Measurements from ENCODE around the gene ZNF831.

The ZNF831 gene

DNA sequence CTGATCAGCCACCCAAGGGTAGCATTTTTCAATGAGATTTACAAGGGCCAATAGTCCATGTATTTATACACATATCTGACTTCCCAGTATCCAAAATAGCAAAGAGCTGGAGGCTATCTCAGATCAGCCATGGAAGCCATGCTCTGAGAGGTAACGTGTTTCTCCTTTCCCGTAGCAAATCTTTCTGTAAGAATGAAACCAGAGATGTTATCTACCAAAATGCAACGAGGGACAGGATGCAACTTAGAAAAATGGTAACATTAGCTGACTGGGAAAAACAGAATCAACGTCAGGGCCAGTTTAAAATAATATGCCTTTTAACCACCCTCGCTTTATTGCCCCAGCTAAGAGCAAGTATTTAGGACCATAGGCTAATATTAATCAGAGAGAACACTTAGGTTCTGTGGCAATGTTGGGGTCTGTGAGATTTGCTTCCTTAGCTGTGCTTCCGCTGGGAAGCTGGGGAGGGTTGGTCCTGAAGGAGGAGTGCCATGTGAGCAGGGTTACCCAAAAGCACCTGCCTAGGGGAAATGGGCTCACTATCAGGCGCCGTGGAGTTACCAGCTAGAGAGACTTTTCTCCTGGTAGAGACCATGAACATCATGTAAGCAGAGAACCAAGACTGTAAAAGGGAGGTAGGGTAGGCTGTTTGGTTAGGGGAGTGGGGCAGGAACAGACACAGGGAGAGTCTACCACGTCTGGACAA is 1.2 kb downstream of the ZNF831 start:
- no peak for DNase-seq (ENCODE audit: low read depth)
- TF ChIP-seq, protein P1, sequence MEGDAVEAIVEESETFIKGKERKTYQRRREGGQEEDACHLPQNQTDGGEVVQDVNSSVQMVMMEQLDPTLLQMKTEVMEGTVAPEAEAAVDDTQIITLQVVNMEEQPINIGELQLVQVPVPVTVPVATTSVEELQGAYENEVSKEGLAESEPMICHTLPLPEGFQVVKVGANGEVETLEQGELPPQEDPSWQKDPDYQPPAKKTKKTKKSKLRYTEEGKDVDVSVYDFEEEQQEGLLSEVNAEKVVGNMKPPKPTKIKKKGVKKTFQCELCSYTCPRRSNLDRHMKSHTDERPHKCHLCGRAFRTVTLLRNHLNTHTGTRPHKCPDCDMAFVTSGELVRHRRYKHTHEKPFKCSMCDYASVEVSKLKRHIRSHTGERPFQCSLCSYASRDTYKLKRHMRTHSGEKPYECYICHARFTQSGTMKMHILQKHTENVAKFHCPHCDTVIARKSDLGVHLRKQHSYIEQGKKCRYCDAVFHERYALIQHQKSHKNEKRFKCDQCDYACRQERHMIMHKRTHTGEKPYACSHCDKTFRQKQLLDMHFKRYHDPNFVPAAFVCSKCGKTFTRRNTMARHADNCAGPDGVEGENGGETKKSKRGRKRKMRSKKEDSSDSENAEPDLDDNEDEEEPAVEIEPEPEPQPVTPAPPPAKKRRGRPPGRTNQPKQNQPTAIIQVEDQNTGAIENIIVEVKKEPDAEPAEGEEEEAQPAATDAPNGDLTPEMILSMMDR (conservative IDR thresholded peaks at IDR 0.05; ENCODE audit: low read length) = no peak
- no peak overlapping the region for H3K4me3 ChIP-seq (ENCODE audit: low read length)

DNA sequence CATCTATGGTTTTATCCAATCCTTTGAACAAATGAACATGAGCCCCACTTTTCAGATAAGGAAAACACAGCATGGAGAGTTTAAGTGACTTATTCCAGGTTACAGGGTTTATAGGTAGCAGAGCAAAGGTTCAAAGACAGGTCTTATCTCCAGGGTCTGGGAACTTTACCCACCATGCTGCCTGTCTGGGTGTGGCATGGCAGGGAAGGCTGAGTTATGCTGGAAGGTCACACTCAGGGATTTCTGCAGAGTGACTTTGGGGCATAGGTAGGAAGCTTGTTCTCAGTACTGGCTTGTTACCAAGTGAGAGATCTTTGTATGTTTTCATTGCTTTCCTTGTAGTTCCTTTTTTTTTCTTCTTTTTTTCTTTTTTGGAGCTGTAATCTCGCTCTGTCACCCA is 1.8 kb downstream of the ZNF831 start:
- TF ChIP-seq, protein P1 (conservative IDR thresholded peaks at IDR 0.05; ENCODE audit: low read length) = no peak
- H3K4me3 ChIP-seq (ENCODE audit: low read length) = no peak overlapping the region
- DNase-seq (ENCODE audit: low read depth) = no peak

DNA sequence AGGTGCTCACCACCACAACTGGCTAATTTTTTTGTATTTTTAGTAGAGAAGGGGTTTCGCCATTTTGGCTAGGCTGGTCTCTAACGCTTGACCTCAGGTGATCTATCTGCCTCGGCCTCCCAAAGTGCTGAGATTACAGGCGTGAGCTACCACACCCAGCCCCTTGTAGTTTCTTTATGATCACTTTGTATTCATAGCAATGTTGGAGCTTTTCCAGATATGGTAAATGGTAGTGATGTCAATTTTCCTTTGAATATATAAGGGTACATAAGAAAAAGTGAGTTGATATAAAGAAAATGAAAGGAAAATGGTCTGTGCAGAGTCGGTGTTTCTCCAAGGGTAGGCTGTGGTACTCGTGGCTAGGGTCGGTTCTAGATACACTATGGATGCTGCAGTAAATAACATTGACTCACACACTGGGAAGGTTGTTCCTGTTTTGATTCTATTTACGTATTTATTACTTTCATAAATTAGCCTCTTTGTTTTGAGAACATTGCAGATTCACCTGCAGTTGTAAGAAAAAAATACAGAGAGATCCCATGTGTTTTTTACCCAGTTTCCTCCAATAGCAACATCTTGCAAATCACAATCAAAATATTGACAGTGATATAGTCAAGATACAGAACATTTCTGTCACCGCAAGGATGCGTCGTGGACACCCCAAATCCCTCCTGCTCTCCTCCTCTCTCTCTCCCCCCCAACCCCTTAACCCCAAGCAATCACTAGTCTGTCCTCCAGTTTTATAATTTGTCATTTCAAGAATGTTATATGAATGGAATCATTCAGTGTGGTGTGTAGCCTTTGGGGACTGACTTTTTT is 2.5 kb downstream of the ZNF831 start:
- H3K4me3 ChIP-seq (ENCODE audit: low read length) = no peak overlapping the region
- DNase-seq (ENCODE audit: low read depth) = no peak
- TF ChIP-seq, protein P1 (conservative IDR thresholded peaks at IDR 0.05; ENCODE audit: low read length) = no peak

DNA sequence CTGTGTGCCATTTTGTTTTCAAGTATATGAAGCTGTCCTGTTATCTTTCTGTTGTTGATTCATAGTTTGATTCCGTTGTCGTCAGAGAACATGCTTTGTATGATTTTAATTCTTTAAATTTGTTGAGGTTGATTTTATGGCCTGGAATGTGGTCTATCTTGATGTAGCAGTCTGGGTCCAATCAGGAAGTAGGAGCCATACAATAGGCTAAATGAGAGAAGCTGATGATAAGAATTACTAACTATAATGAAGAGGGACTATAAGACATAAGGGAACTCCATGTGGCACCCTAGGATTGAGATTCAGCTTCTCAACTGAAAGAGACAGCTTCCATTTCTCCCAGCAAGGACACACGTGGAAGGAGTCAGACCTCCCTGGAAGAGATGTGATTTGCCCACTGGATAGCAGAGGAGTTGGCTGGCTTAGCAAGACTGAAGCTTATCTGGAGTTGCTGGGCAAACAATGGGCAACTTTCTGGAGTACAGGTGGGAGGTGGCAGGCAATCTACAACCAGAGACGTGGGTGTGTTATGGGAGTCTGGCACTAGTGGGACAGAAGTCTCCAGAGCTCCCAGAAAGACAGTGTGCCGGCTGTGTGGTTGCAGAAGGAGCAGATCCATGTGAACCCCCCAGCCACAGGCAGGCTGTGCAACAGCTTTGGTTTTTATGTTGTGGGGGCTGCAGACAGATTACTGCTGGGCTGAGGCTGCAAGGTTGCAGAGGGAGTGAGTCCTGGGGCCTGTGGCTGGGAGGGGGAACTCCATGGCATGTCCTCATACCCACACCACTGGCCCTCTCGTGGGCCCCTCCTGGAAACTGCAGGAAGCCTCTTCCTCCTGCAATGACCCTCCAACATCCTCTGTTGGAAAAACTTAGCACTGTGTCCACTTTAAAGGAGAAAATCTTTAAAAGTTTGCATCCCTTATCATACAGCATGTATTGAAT is 7.1 kb downstream of the ZNF831 start:
- no peak for DNase-seq (ENCODE audit: low read depth)
- TF ChIP-seq, protein P1 (conservative IDR thresholded peaks at IDR 0.05; ENCODE audit: low read length) = no peak
- no peak overlapping the region for H3K4me3 ChIP-seq (ENCODE audit: low read length)

- TF ChIP-seq, protein P1 (conservative IDR thresholded peaks at IDR 0.05; ENCODE audit: low read length) = no peak
- DNase-seq (ENCODE audit: low read depth) = no peak
- H3K4me3 ChIP-seq (ENCODE audit: low read length) = no peak overlapping the region
These were observed 8.4 kb downstream of the ZNF831 start for GRCh38 chr20:59171986-59172385.

GRCh38 chr20:59173938-59174491 is 10.4 kb downstream of the ZNF831 start:
- no peak for DNase-seq (ENCODE audit: low read depth)
- TF ChIP-seq, protein P1 (conservative IDR thresholded peaks at IDR 0.05; ENCODE audit: low read length) = no peak
- no peak overlapping the region for H3K4me3 ChIP-seq (ENCODE audit: low read length)

Data from AG10803 (cell line).